H1 (cell line): ENCODE results near the gene LMTK2. TPM values are rescaled to one million over a fixed set of nuclear protein-coding genes. Genes with fewer than 3 reads are reported as not detected.

Experiments used
- CTCF ChIA-PET: fragments of 300-600 bp; sonication (Branson Sonifier 250); formaldehyde crosslinking; loops from one replicate; lab custom pipeline; 2021; ENCODE audit not compliant: partially characterized antibody; lab: Charles Lee
- POLR2A ChIA-PET: fragments of 300-600 bp; sonication (Branson Sonifier 250); formaldehyde crosslinking; loops from one replicate; lab custom pipeline; 2021; ENCODE audit warnings: inconsistent platforms; ENCODE audit not compliant: partially characterized antibody; lab: Charles Lee
- DNase-seq, 2 experiments: peaks; one replicate each; pipeline versions ENCODE4 v3.0.0 to v3.0.0-alpha.2; 2010 to 2022; ENCODE audit warnings: low spot score in 2 of 2, low read depth in 1 of 2, mixed read lengths in 1 of 2
- FAIRE-seq: peaks from 2 replicates; lab custom pipeline; 2011; peaks lifted over from hg19 to GRCh38; lab: Jason Lieb, UNC
- H2AFZ ChIP-seq: 2 replicates; pipeline ENCODE4 v1.8.1; 2012; ENCODE audit warnings: low read length, inconsistent platforms
- H2AK5ac ChIP-seq: 2 replicates; pipeline ENCODE4 v1.6.1; 2013; ENCODE audit warnings: low read depth, low read length
- H2BK120ac ChIP-seq: replicated peaks from 2 replicates; pipeline ENCODE3; 2013; ENCODE audit warnings: low read depth, low read length, inconsistent platforms
- H2BK12ac ChIP-seq: 2 replicates; pipeline ENCODE4 v1.6.1; 2013; ENCODE audit warnings: low read depth, low read length
- H2BK15ac ChIP-seq: 2 replicates; pipeline ENCODE4 v1.6.1; 2013; ENCODE audit warnings: low read length
- H2BK20ac ChIP-seq: 2 replicates; pipeline ENCODE4 v1.6.1; 2013; ENCODE audit warnings: low read length
- H2BK5ac ChIP-seq: 2 replicates; pipeline ENCODE4 v1.6.1; 2013; ENCODE audit warnings: low read depth, low read length
- H3K14ac ChIP-seq: 2 replicates; pipeline ENCODE4 v1.6.1; 2013; ENCODE audit warnings: inconsistent platforms; ENCODE audit not compliant: insufficient read length
- H3K18ac ChIP-seq: 2 replicates; pipeline ENCODE4 v1.6.1; 2013; ENCODE audit warnings: low read length; ENCODE audit errors: extremely low read depth
- H3K23ac ChIP-seq: 2 replicates; pipeline ENCODE4 v1.6.1; 2013; ENCODE audit warnings: inconsistent platforms; ENCODE audit not compliant: insufficient read length
- H3K23me2 ChIP-seq: 2 replicates; pipeline ENCODE4 v1.6.1; 2013; ENCODE audit warnings: low read depth, low read length
- H3K27ac ChIP-seq: 2 replicates; pipeline ENCODE4 v1.6.1; 2011; ENCODE audit warnings: low read depth, low read length, inconsistent platforms
- H3K27me3 ChIP-seq, 4 experiments: replicated peaks in 1 of 4; 1 replicate in 1 of 4; 2 replicates in 3 of 4; pipeline versions ENCODE4 v1.6.1 to v1.8.1; 2011 to 2013; ENCODE audit warnings: low read length in 3 of 4, mild to moderate bottlenecking in 3 of 4, inconsistent platforms in 2 of 4, mixed read lengths in 2 of 4, moderate library complexity in 1 of 4; ENCODE audit not compliant: control insufficient read depth in 3 of 4, insufficient read depth in 3 of 4; ENCODE audit errors: extremely low read depth in 1 of 4
- H3K36me3 ChIP-seq, 4 experiments: 2 replicates each; pipeline versions ENCODE4 v1.6.1 to v1.8.1; 2011 to 2013; ENCODE audit warnings: mild to moderate bottlenecking in 4 of 4, low read length in 3 of 4, moderate library complexity in 2 of 4, control low read depth in 1 of 4, inconsistent platforms in 1 of 4; ENCODE audit not compliant: insufficient read depth in 4 of 4, control insufficient read depth in 2 of 4
- H3K4ac ChIP-seq: replicated peaks from 2 replicates; pipeline ENCODE3; 2013; ENCODE audit warnings: low read length, low read depth, mixed read lengths, inconsistent platforms; ENCODE audit not compliant: insufficient read length
- H3K4me1 ChIP-seq, 4 experiments: replicated peaks in 1 of 4; 1 replicate in 1 of 4; 2 replicates in 3 of 4; pipeline versions ENCODE4 v1.6.1 to v1.8.1; 2011 to 2013; ENCODE audit warnings: low read length in 3 of 4, inconsistent platforms in 2 of 4, mixed read lengths in 1 of 4; ENCODE audit not compliant: insufficient read depth in 4 of 4, control insufficient read depth in 3 of 4
- H3K4me2 ChIP-seq, 2 experiments: 2 replicates each; pipeline versions ENCODE4 v1.6.1 to v1.8.1; 2011 to 2013; ENCODE audit warnings: low read depth in 2 of 2, low read length in 2 of 2, control low read depth in 1 of 2, inconsistent platforms in 1 of 2, mild to moderate bottlenecking in 1 of 2; ENCODE audit not compliant: insufficient read depth in 1 of 2
- H3K4me3 ChIP-seq, 4 experiments: fragments of 200-600, 300-600 bp in 1 of 4; sonication (generic), shearing (Covaris generic), sonication (Bioruptor Twin) in 1 of 4; 2 replicates each; pipeline versions ENCODE4 v1.5.1 to v1.8.1; 2011 to 2016; ENCODE audit warnings: low read length in 4 of 4, low read depth in 3 of 4, control low read depth in 2 of 4, inconsistent platforms in 2 of 4, mild to moderate bottlenecking in 2 of 4, mixed read lengths in 1 of 4, moderate library complexity in 1 of 4; ENCODE audit not compliant: insufficient read depth in 2 of 4; ENCODE audit errors: extremely low read depth in 1 of 4
- H3K56ac ChIP-seq: replicated peaks from 2 replicates; pipeline ENCODE3; 2013; ENCODE audit warnings: low read depth, mild to moderate bottlenecking, mixed read lengths, low read length, inconsistent platforms; ENCODE audit not compliant: insufficient read length
- H3K79me1 ChIP-seq: 2 replicates; pipeline ENCODE4 v1.6.1; 2013; ENCODE audit warnings: low read depth, low read length, control low read depth
- H3K79me2 ChIP-seq, 2 experiments: 2 replicates each; pipeline versions ENCODE4 v1.6.1 to v1.8.1; 2012 to 2013; ENCODE audit warnings: low read length in 2 of 2, mild to moderate bottlenecking in 2 of 2, inconsistent platforms in 1 of 2; ENCODE audit not compliant: insufficient read depth in 2 of 2, control insufficient read depth in 1 of 2
- H3K9ac ChIP-seq, 4 experiments: replicated peaks in 1 of 4; 1 replicate in 1 of 4; 2 replicates in 3 of 4; pipeline versions ENCODE4 v1.6.1 to v1.8.1; 2011 to 2013; ENCODE audit warnings: low read depth in 3 of 4, low read length in 3 of 4, control low read depth in 2 of 4, mild to moderate bottlenecking in 2 of 4, moderate library complexity in 2 of 4, inconsistent platforms in 1 of 4; ENCODE audit errors: extremely low read depth in 1 of 4
- H3K9me3 ChIP-seq, 2 experiments: 2 replicates each; pipeline versions ENCODE4 v1.6.1 to v1.8.1; 2012 to 2013; ENCODE audit warnings: mild to moderate bottlenecking in 2 of 2, moderate library complexity in 2 of 2, control low read depth in 1 of 2, inconsistent platforms in 1 of 2, low read depth in 1 of 2, low read length in 1 of 2, mixed read lengths in 1 of 2; ENCODE audit not compliant: insufficient read depth in 2 of 2
- H4K20me1 ChIP-seq, 2 experiments: replicated peaks in 1 of 2; 2 replicates each; pipeline versions ENCODE3 to v1.8.1; 2011 to 2013; ENCODE audit warnings: inconsistent platforms in 2 of 2, low read length in 2 of 2, mild to moderate bottlenecking in 1 of 2; ENCODE audit not compliant: insufficient read depth in 2 of 2, control insufficient read depth in 1 of 2
- H4K5ac ChIP-seq: 2 replicates; pipeline ENCODE4 v1.6.1; 2013; ENCODE audit warnings: low read length, low read depth, mixed read lengths, inconsistent platforms; ENCODE audit not compliant: insufficient read length
- H4K8ac ChIP-seq: 2 replicates; pipeline ENCODE4 v1.8.0; 2013; ENCODE audit warnings: mild to moderate bottlenecking, moderate library complexity, low read length, inconsistent platforms; ENCODE audit not compliant: insufficient read depth; ENCODE audit errors: extremely low read depth
- H4K91ac ChIP-seq: replicated peaks from 2 replicates; pipeline ENCODE3; 2013; ENCODE audit warnings: low read length, mixed read lengths, inconsistent platforms; ENCODE audit not compliant: insufficient read length
- CHD2 ChIP-seq: IDR thresholded peaks from 2 replicates; pipeline ENCODE4 v1.6.1; 2012; ENCODE audit warnings: low read length, improper control_type of control experiment
- WGBS, 2 experiments: shearing (Covaris generic) in 1 of 2; methylation state at CpG; one replicate each; pipeline versions ENCODE4 v1.1.6 to v1.1.7; 2013 to 2015; ENCODE audit warnings: low lambda C conversion rate in 2 of 2, mixed read lengths in 2 of 2, inconsistent platforms in 1 of 2, low coverage in 1 of 2, missing lambda C conversion rate in 1 of 2; ENCODE audit not compliant: insufficient replicate concordance in 2 of 2, insufficient coverage in 1 of 2, insufficient read length in 1 of 2; ENCODE audit errors: extremely low coverage in 1 of 2, missing lambda C conversion rate in 1 of 2; 5-methylcytosine and 5-hydroxymethylcytosine counted together
- polyA plus RNA-seq, 7 experiments: library from polyadenylated mRNA; depleted of rRNA in 3 of 7; stranded (reverse) in 5 of 7; unstranded in 2 of 7; fragments of >200 nt in 5 of 7; fragments of 200-250 nt in 2 of 7; gene quantifications; 1 replicate in 5 of 7; 2 replicates in 1 of 7; 4 replicates in 1 of 7; pipeline versions ENCODE4 v1.2.1 to v1.2.3, GENCODE V29; 2011 to 2013; ENCODE audit warnings: missing spikeins in 2 of 7, mixed read lengths in 2 of 7
- total RNA-seq: library from RNA; stranded (reverse); fragmentation: NEBNext Ultra II Directional; extraction: Animal tissue kit (Norgen Biotek cat#: 25700); gene quantifications from 2 replicates; pipeline ENCODE4 v1.2.1, GENCODE V29; 2021

LMTK2 gene
- total and polyA plus RNA-seq, 2 of the 8 experiments (the other 6 are each of a cell fraction or from before 2014, with no cell fraction given) = 9.7 to 30.7 TPM

DNA sequence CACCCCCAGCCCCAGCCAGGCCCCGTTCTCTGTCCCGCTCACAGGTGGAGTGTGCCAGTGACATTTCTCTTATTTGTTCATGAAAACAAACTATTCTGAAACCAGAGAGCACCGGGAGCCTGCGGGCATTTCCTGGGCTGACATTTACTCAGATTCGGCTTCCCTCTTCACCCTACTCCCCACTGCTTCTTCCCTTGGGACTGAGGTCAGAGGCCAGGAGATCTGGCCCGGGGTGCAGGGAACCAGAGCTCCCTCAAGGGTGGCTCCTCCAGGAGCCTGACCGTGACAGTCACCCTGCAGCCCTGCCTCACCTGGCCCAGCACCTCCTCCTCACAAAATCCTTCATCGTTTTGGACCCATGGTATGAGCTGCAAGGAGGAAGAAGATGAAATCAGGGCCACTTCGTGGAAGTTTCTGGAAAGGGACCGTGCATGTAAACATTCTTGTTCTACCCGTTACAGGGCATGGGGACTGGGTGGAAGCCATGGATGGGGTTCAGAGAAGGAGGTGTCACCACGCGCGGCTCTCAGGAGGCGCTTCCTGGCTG is 116.8 kb downstream of the LMTK2 start:
- Histone ChIP-seq H2BK120ac (no peak overlapping the region), H3K4ac (no peak overlapping the region), H3K4me1 (no peaks in the 10 kb centered on the region), H3K79me2 (no peaks in the 10 kb centered on the region), H2AK5ac (no peak overlapping the region), H2BK12ac (no peak overlapping the region), H4K91ac (no peak overlapping the region), H3K23ac (no peak overlapping the region), H3K79me1 (no peaks in the 10 kb centered on the region), H2BK20ac (no peak overlapping the region), H3K23me2 (no peaks in the 10 kb centered on the region), H3K18ac (no peak overlapping the region), H3K56ac (no peak overlapping the region), H4K8ac (no peak overlapping the region), H3K14ac (no peak overlapping the region), H3K9me3 (no peaks in the 10 kb centered on the region), H4K5ac (no peak overlapping the region), H3K27me3 (no peaks in the 10 kb centered on the region), H3K9ac (no peak overlapping the region), H3K27ac (no peak overlapping the region), H2BK5ac (no peak overlapping the region), H2AFZ (no peak overlapping the region), H3K36me3 (no peaks in the 10 kb centered on the region), H2BK15ac (no peak overlapping the region), H3K4me2 (no peak overlapping the region), H3K4me3 (no peak overlapping the region), H4K20me1 (peaks cover 0 to 2% of the 10 kb centered on the region in 2 experiments)
- no peak for FAIRE-seq
- no peak for TF ChIP-seq CHD2
- POLR2A ChIA-PET = no interaction called here
- WGBS, 2 experiments = 86% methylated on average over 14 of the region's 15 CpGs; no CpG with 5 or more reads in 1 of the 2 experiments
- CTCF ChIA-PET = interaction anchor here (0.6 to 2.1 kb wide), 3 partner anchors 17 to 621 kb away, joined by 3 to 4 read pairs (median 3); no protein-coding TSS in a partner anchor
- no peak for DNase-seq
